Mesenchymal stem cell (in vitro differentiated cells and primary cell): ENCODE data around the gene MYO15B.

Experiments
- DNase-seq: peaks from one replicate; pipeline ENCODE4 v3.0.0-alpha.2; 2013
- H2AFZ ChIP-seq: one replicate; pipeline ENCODE4 v1.6.1; 2013; ENCODE audit warnings: low read depth, mild to moderate bottlenecking, control low read depth, inconsistent platforms, low read length, moderate library complexity
- H2AK5ac ChIP-seq: 2 replicates; pipeline ENCODE4 v1.6.1; 2013; ENCODE audit warnings: low read length, moderate library complexity, mild to moderate bottlenecking, inconsistent platforms; ENCODE audit not compliant: severe bottlenecking
- H2BK120ac ChIP-seq: one replicate; pipeline ENCODE4 v1.6.1; 2013; ENCODE audit warnings: low read depth, mild to moderate bottlenecking, inconsistent platforms, low read length, moderate library complexity
- H2BK12ac ChIP-seq, 2 experiments: one replicate each; pipeline ENCODE4 v1.6.1; 2013; ENCODE audit warnings: inconsistent platforms in 2 of 2, low read length in 2 of 2, mild to moderate bottlenecking in 2 of 2, moderate library complexity in 2 of 2, control low read depth in 1 of 2
- H2BK15ac ChIP-seq: one replicate; pipeline ENCODE4 v1.6.1; 2013; ENCODE audit warnings: mild to moderate bottlenecking, low read depth, inconsistent platforms; ENCODE audit not compliant: poor library complexity, severe bottlenecking
- H2BK5ac ChIP-seq: 2 replicates; pipeline ENCODE4 v1.6.1; 2013; ENCODE audit warnings: low read depth, mild to moderate bottlenecking, low read length, control low read depth, inconsistent platforms; ENCODE audit not compliant: poor library complexity, severe bottlenecking
- H3K14ac ChIP-seq, 2 experiments: one replicate each; pipeline ENCODE4 v1.6.1; 2013; ENCODE audit warnings: inconsistent platforms in 2 of 2, low read length in 2 of 2, control low read depth in 1 of 2, mild to moderate bottlenecking in 1 of 2, moderate library complexity in 1 of 2
- H3K18ac ChIP-seq, 2 experiments: one replicate each; pipeline ENCODE4 v1.6.1; 2013; ENCODE audit warnings: inconsistent platforms in 2 of 2, low read length in 2 of 2, control low read depth in 1 of 2, low read depth in 1 of 2, mild to moderate bottlenecking in 1 of 2
- H3K23ac ChIP-seq, 2 experiments: one replicate each; pipeline ENCODE4 v1.6.1; 2013; ENCODE audit warnings: inconsistent platforms in 2 of 2, low read length in 2 of 2, mild to moderate bottlenecking in 2 of 2, moderate library complexity in 2 of 2, control low read depth in 1 of 2
- H3K27ac ChIP-seq: 2 replicates; pipeline ENCODE4 v1.5.1; 2013; ENCODE audit warnings: mild to moderate bottlenecking, moderate library complexity, low read length, control low read depth, inconsistent platforms; ENCODE audit not compliant: poor library complexity, severe bottlenecking
- H3K27me3 ChIP-seq, 2 experiments: 2 replicates each; pipeline versions ENCODE4 v1.6.1 to v1.7.0; 2013; ENCODE audit warnings: low read length in 2 of 2, mild to moderate bottlenecking in 2 of 2, moderate library complexity in 2 of 2, control low read depth in 1 of 2, inconsistent platforms in 1 of 2; ENCODE audit not compliant: control insufficient read depth in 1 of 2, insufficient read depth in 1 of 2
- H3K36me3 ChIP-seq, 2 experiments: 2 replicates each; pipeline versions ENCODE4 v1.6.1 to v1.7.0; 2013; ENCODE audit warnings: low read length in 2 of 2, control low read depth in 1 of 2, inconsistent platforms in 1 of 2, low read depth in 1 of 2, mild to moderate bottlenecking in 1 of 2; ENCODE audit not compliant: insufficient read depth in 2 of 2, control insufficient read depth in 1 of 2
- H3K4ac ChIP-seq, 2 experiments: one replicate each; pipeline ENCODE4 v1.6.1; 2013; ENCODE audit warnings: inconsistent platforms in 2 of 2, low read length in 2 of 2, mild to moderate bottlenecking in 2 of 2, moderate library complexity in 2 of 2, control low read depth in 1 of 2, low read depth in 1 of 2
- H3K4me1 ChIP-seq: 2 replicates; pipeline ENCODE4 v1.6.1; 2013; ENCODE audit warnings: low read depth, low read length, control low read depth; ENCODE audit not compliant: control insufficient read depth, insufficient read depth
- H3K4me2 ChIP-seq: 2 replicates; pipeline ENCODE4 v1.6.1; 2013; ENCODE audit warnings: low read length, mild to moderate bottlenecking, inconsistent platforms; ENCODE audit not compliant: poor library complexity, severe bottlenecking
- H3K4me3 ChIP-seq, 2 experiments: 2 replicates each; pipeline versions ENCODE4 v1.5.1 to v1.7.0; 2013; ENCODE audit warnings: low read length in 2 of 2, mild to moderate bottlenecking in 2 of 2, control low read depth in 1 of 2, low read depth in 1 of 2; ENCODE audit not compliant: insufficient read depth in 1 of 2
- H3K79me1 ChIP-seq: replicated peaks from 2 replicates; pipeline ENCODE4 v1.6.1; 2013; ENCODE audit warnings: mild to moderate bottlenecking, control low read depth, low read length, inconsistent platforms; ENCODE audit not compliant: poor library complexity, severe bottlenecking
- H3K9ac ChIP-seq: 2 replicates; pipeline ENCODE4 v1.7.0; 2013; ENCODE audit warnings: mild to moderate bottlenecking, low read length, moderate library complexity
- H3K9me3 ChIP-seq: 2 replicates; pipeline ENCODE4 v1.7.0; 2013; ENCODE audit warnings: mild to moderate bottlenecking, low read length; ENCODE audit not compliant: control insufficient read depth
- H4K8ac ChIP-seq: one replicate; pipeline ENCODE4 v1.6.1; 2013; ENCODE audit warnings: inconsistent platforms, mild to moderate bottlenecking, low read length, moderate library complexity
- H4K91ac ChIP-seq: one replicate; pipeline ENCODE4 v1.6.1; 2013; ENCODE audit warnings: mild to moderate bottlenecking, low read length, inconsistent platforms
- WGBS: methylation state at CpG from one replicate; pipeline ENCODE4 v1.1.7; 2013; ENCODE audit warnings: mixed read lengths; 5-methylcytosine and 5-hydroxymethylcytosine counted together

MYO15B gene

GRCh38 chr17:75661531-75661930 lies 73.9 kb downstream of the MYO15B start:
- Histone ChIP-seq H3K9me3 (no peaks in the 10 kb centered on the region), H3K36me3 (peaks cover 38 to 62% of the 10 kb centered on the region in 2 experiments), H3K79me1 (peaks cover 26% of the 10 kb centered on the region), H2BK120ac (no peak overlapping the region), H4K8ac (no peak overlapping the region), H3K27me3 (no peaks in the 10 kb centered on the region), H2BK15ac (no peak overlapping the region), H3K9ac (no peak overlapping the region), H2BK12ac (no peak overlapping the region), H3K4me2 (no peak overlapping the region), H3K4ac (no peak overlapping the region), H3K14ac (no peak overlapping the region), H3K27ac (no peak overlapping the region), H3K18ac (no peak overlapping the region), H3K4me3 (no peak overlapping the region), H2BK5ac (no peak overlapping the region), H2AFZ (no peak overlapping the region), H3K23ac (no peak overlapping the region), H3K4me1 (peaks cover 7% of the 10 kb centered on the region), H2AK5ac (no peak overlapping the region), H4K91ac (no peak overlapping the region)
- no peak for DNase-seq
- WGBS, result 96% methylated on average over 4 of the region's 4 CpGs

GRCh38 chr17:75662511-75662910 lies 74.9 kb downstream of the MYO15B start:
- Histone ChIP-seq H3K23ac (no peak overlapping the region), H3K4me3 (no peak overlapping the region), H2AFZ (no peak overlapping the region), H3K4me1 (peaks cover 7% of the 10 kb centered on the region), H3K36me3 (peaks cover 34 to 56% of the 10 kb centered on the region in 2 experiments), H2AK5ac (no peak overlapping the region), H3K4me2 (no peak overlapping the region), H2BK12ac (no peak overlapping the region), H2BK120ac (no peak overlapping the region), H2BK5ac (no peak overlapping the region), H3K14ac (no peak overlapping the region), H3K18ac (no peak overlapping the region), H4K91ac (no peak overlapping the region), H4K8ac (no peak overlapping the region), H2BK15ac (no peak overlapping the region), H3K27me3 (no peaks in the 10 kb centered on the region), H3K9me3 (no peaks in the 10 kb centered on the region), H3K4ac (no peak overlapping the region), H3K79me1 (peaks cover 28% of the 10 kb centered on the region), H3K27ac (no peak overlapping the region), H3K9ac (no peak overlapping the region)
- WGBS, result 97% methylated on average over 9 of the region's 9 CpGs
- no peak for DNase-seq

GRCh38 chr17:75664099-75664549 lies 76.5 kb downstream of the MYO15B start:
- H3K4me2 ChIP-seq, result no peak overlapping the region
- WGBS, result 96% methylated on average over 1 of the region's 3 CpGs
- no peak overlapping the region for H4K91ac ChIP-seq
- peaks cover 25% of the 10 kb centered on the region for H3K79me1 ChIP-seq
- H3K4ac ChIP-seq, result no peak overlapping the region
- H3K9me3 ChIP-seq, result no peaks in the 10 kb centered on the region
- H3K27ac ChIP-seq, result no peak overlapping the region
- peaks cover 7% of the 10 kb centered on the region for H3K4me1 ChIP-seq
- H3K27me3 ChIP-seq, result no peaks in the 10 kb centered on the region
- H2AK5ac ChIP-seq, result no peak overlapping the region
- peaks cover 32 to 57% of the 10 kb centered on the region in 2 experiments for H3K36me3 ChIP-seq
- no peak overlapping the region for H2BK5ac ChIP-seq
- no peak overlapping the region for H3K18ac ChIP-seq
- H2BK15ac ChIP-seq, result no peak overlapping the region
- H2AFZ ChIP-seq, result no peak overlapping the region
- H3K23ac ChIP-seq, result no peak overlapping the region
- H4K8ac ChIP-seq, result no peak overlapping the region
- no peak overlapping the region for H3K4me3 ChIP-seq
- no peak overlapping the region for H2BK120ac ChIP-seq
- no peak overlapping the region for H3K14ac ChIP-seq
- H3K9ac ChIP-seq, result no peak overlapping the region
- no peak for DNase-seq
- H2BK12ac ChIP-seq, result no peak overlapping the region

- Histone ChIP-seq H3K4me1 (peaks cover 7% of the 10 kb centered on the region), H3K23ac (no peak overlapping the region), H2BK12ac (no peak overlapping the region), H3K9me3 (no peaks in the 10 kb centered on the region), H3K36me3 (peaks cover 32 to 59% of the 10 kb centered on the region in 2 experiments), H2BK120ac (no peak overlapping the region), H3K4me3 (peak overlapping the region in 1 of 2 experiments; percentile 99), H4K91ac (no peak overlapping the region), H3K79me1 (peaks cover 21% of the 10 kb centered on the region), H3K4me2 (peak overlapping the region; percentile 69), H4K8ac (peak overlapping the region; percentile 48), H3K14ac (no peak overlapping the region), H2BK15ac (no peak overlapping the region), H3K27me3 (no peaks in the 10 kb centered on the region), H3K18ac (no peak overlapping the region), H3K4ac (no peak overlapping the region), H2AK5ac (no peak overlapping the region), H3K9ac (peak overlapping the region; percentile 99), H2AFZ (no peak overlapping the region), H3K27ac (no peak overlapping the region), H2BK5ac (no peak overlapping the region)
- DNase-seq, result no peak
- WGBS, result 97% methylated on average over 9 of the region's 10 CpGs
Observed at GRCh38 chr17:75665981-75666380, 78.4 kb downstream of the MYO15B start.
